Stimulated activated CD8-positive, alpha-beta memory T cell treated with anti-CD3 and anti-CD28 coated beads, Interleukin-15, amount 100 ng/mL, for 1 hour (primary cell): ENCODE results near the gene GPR87.

Experiments used
- DNase-seq: peaks from one replicate; pipeline ENCODE4 v3.0.0-alpha.2; 2020; ENCODE audit warnings: low read depth

Gene GPR87, protein sequence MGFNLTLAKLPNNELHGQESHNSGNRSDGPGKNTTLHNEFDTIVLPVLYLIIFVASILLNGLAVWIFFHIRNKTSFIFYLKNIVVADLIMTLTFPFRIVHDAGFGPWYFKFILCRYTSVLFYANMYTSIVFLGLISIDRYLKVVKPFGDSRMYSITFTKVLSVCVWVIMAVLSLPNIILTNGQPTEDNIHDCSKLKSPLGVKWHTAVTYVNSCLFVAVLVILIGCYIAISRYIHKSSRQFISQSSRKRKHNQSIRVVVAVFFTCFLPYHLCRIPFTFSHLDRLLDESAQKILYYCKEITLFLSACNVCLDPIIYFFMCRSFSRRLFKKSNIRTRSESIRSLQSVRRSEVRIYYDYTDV

DNA sequence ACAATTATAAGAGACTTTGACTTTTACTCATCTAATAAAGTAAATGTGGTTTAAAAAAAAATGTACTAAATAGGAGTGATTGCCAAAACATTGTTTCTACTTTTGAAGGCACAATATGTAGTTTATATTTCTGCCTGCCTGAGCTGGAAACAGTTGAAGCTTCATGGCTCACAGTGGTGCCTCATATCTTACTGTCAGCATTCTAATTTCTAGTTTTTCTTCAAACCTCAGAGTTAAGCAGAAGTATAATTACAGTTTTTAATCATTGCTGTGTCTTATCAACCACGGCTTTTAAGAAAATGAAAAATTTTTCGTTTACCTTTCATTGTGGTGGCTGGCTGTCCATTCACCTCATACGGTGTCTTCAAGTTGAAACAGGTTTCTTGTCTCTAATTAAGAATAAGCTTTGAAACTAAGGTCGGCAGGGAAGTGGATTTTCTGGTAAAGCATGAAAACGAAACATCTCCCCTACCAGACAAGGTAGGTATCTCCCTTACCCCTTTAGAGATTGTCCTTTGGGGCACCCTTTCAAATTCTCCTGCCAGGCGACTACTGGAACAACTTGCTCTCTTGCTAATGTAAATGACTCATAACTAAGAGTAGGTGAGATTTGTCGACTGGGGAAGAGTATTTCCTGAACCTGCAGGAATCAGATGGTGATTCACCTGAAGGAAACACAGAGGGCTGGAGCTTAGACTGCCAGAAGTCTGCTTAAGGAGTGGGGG is at the start of gene GPR87:
GPR87 (minus strand) TSS at position 554 of the 725 bp plus-strand sequence. CDS start 16,720 bp downstream, outside the sequence.
- DNase-seq = no peak

- DNase-seq = no peak
These were observed 46.1 kb upstream of the GPR87 start for GRCh38 chr3:151362751-151363174.

GRCh38 chr3:151357463-151357850 is 40.8 kb upstream of the GPR87 start:
- no peak for DNase-seq

- DNase-seq = no peak
These were observed 40.3 kb upstream of the GPR87 start for GRCh38 chr3:151356794-151357462.

GRCh38 chr3:151351648-151352047 is 35.0 kb upstream of the GPR87 start:
- no peak for DNase-seq

- no peak for DNase-seq
These were observed 34.6 kb upstream of the GPR87 start for GRCh38 chr3:151351219-151351618.

DNA sequence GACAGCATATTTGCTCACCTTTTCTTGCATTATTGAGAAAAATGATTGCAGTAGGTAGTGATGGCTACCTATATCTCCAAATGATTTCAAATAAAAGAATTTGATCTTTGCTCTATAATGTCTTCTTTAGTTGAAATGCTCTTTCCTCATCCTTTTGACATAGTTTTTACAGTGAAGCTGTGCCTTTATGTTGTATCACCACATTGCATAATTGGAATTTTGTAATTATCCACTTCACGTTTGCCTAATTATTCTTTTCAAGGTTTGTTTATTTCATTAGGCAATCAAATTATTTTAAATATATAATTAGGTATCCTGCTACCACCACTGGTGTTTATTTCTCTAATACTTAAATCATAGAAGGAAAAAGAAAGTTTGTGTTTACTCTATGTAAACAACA is 34.0 kb upstream of the GPR87 start:
- no peak for DNase-seq

DNA sequence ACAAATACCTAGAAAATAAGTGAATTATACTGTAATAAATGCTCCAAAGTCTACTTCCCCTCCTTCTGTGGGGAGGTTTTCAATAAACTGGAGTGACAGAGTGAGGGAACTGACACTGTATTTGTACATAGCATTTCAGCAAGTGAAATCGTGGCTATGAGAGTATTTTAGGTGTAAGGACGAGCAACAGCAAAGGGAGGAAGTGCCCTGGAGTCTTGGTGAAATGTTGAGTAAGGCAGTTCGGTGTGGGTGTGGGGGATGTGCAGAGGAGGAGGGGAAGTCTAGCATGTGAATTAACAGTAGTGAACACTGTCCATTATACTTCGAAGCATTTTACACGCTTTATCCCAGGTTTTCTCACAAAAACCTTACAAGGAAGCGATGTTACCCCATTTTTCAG is 30.8 kb upstream of the GPR87 start:
- no peak for DNase-seq

DNA sequence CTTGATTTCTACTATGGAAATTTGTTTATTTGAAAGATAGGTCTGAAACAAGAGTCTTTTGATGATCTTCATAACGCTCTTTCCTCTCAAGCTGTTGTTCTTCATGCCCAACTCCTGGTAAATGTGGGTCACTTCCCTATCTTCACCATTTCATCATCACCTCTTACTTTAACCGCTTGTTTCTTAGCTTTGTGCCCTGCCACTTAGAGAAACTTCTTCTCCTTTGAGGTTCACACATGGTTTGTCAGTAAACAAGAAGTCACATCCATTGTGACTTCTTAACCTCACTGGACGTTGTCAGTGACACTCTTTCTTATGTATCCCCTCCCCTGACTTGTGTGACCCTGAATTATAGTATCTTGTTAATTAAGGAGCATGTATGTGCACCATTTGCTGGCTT is 29.7 kb upstream of the GPR87 start:
- DNase-seq = no peak

DNA sequence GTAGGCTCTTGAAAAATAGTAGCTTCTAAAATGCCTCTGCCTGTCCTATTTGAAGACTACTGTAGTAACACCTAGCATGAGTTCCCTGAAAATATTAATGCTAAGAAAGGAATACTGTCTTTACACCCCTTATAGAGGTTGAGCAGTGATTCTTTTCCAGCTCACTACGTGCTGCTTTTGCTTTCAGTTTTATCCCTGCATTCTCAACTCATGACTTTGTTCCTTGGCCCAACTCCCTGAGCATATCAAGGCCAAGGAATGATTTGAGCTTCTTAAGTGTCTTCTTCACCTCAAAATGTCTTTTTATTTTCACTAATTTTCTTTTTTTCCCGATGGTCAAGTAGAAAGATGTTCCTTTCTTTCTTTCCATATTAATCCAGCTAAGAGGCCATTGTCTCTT is 29.2 kb upstream of the GPR87 start:
- DNase-seq = no peak

- no peak for DNase-seq
These were observed 15.1 kb upstream of the GPR87 start for GRCh38 chr3:151331696-151332095.

GRCh38 chr3:151330899-151331298 is 14.3 kb upstream of the GPR87 start:
- no peak for DNase-seq

DNA sequence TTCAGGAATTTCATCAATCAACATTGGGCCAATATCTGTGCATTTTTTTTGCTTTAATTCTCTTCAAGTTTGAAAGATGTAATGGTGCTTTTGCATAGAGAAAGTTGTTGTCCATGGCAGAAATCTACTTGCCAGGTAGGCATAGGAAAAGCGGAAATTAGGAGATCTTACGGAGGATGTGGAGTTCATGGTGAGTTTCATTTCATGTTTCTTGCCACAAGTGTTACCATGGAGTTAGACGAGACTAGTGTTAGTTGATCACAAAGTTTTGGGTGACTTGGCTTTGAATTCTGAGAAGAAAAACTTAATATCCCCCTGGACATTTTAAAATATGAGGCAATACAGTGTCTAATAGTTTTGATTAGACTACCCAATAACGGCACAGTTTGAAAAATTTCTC is 13.8 kb upstream of the GPR87 start:
- no peak for DNase-seq

DNA sequence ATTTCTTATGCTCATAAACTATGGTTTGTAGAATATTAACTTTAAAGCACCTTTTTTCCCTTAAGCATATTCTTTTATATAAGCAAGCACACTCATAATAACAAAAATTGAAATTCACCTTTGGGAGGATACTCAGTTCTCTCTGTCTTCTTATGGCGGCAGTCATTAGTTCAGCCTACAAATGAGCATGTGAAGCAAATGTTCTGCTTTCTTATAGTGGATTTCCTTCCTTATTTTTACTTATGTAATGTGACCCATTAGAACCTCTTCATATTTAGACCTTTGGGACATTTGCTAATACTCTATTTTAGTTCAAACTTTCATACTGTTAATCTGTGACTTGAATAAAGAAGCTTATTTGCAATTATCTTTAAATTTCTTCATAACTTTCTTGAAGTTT is 12.7 kb upstream of the GPR87 start, which contains the start of gene P2RY13:
P2RY13 (minus strand) TSS at position 187 of the 400 bp plus-strand sequence; CDS start at position 166, 21 bp downstream.
- DNase-seq = no peak

GRCh38 chr3:151328298-151328995 is 11.8 kb upstream of the GPR87 start:
- no peak for DNase-seq

- no peak for DNase-seq
These were observed 11.1 kb upstream of the GPR87 start for GRCh38 chr3:151327571-151328198.

DNA sequence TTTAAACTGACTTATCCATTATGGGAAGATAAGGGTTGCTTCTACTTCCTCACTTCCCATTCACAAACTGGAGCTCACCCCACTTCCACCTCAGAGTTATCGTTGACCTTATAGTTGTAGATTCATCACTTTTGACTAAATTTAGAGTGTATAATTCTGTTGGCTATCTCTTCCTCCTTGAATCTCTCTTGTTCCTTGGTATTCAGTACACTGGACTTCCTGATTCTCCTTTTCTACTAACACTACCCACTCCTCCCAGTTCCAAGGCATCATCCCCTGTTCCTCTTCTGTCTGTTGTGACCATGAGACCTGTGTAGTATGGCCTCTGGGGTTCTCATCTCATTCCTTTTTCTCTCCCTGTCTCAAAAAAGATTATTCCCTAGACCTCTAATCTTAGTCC is 5.9 kb upstream of the GPR87 start:
- no peak for DNase-seq

DNA sequence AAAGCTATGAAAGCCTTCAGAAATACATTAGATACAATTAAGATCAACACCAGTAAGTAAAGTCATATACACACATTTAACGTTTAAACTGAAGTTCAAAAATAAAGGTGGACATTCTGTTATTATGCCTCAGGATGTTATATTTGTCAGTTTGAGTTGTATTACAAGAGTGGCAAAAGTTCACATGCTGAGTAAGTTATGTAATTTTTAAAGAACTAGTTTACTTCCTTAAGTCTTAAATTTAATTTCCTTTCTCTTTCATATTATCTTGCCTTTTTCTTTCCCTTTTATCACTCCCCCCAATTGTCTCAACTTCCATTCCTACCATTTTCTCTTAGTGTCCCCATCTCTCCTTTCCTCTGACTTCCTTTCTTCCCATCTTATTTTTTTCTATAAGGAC is 4.9 kb upstream of the GPR87 start:
- no peak for DNase-seq

- no peak for DNase-seq
These were observed 3.5 kb upstream of the GPR87 start for GRCh38 chr3:151320131-151320530.

- no peak for DNase-seq
These were observed 3.0 kb upstream of the GPR87 start for GRCh38 chr3:151319628-151320027.

- no peak for DNase-seq
These were observed 2.4 kb upstream of the GPR87 start for GRCh38 chr3:151318991-151319390.

GRCh38 chr3:151318313-151318712 is 1.7 kb upstream of the GPR87 start:
- DNase-seq = no peak
